Right renal cortex interstitium (tissue), 3 donors: Measurements from ENCODE around the gene KL. TPM values are rescaled to one million over a fixed set of nuclear protein-coding genes. Genes with fewer than 3 reads are reported as not detected.

Source experiments
- DNase-seq, 3 donors: peaks; one replicate each; pipeline ENCODE4 v3.0.0-alpha.2; 2013; ENCODE audit warnings: low read depth in 3 of 3, low spot score in 2 of 3
- polyA plus RNA-seq, 3 donors: library from polyadenylated mRNA; unstranded; fragments of 120-200 nt; gene quantifications; one replicate each; pipeline ENCODE4 v1.2.1, GENCODE V29; 2013; ENCODE audit not compliant: insufficient read length in 3 of 3

KL gene
- polyA plus RNA-seq, 3 donors, result 42.6 to 59.6 (median 54.7) TPM

GRCh38 chr13:33078263-33078662 lies 62.0 kb downstream of the KL start:
- no peak for DNase-seq

- no peak for DNase-seq
Observed at GRCh38 chr13:33079960-33080359, 63.7 kb downstream of the KL start.

GRCh38 chr13:33080972-33081590 lies 64.9 kb downstream of the KL start:
- DNase-seq, result no peak

GRCh38 chr13:33081666-33082065 lies 65.4 kb downstream of the KL start:
- DNase-seq, result no peak

GRCh38 chr13:33083054-33083453 lies 66.8 kb downstream of the KL start:
- no peak for DNase-seq

- DNase-seq, result no peak
Observed at GRCh38 chr13:33087091-33087490, 70.9 kb downstream of the KL start.

- no peak for DNase-seq
Observed at GRCh38 chr13:33087790-33088189, 71.6 kb downstream of the KL start.

- DNase-seq, result no peak
Observed at GRCh38 chr13:33089311-33089710, 73.1 kb downstream of the KL start.

GRCh38 chr13:33090755-33091414 lies 74.7 kb downstream of the KL start:
- DNase-seq, result no peak

- no peak for DNase-seq
Observed at GRCh38 chr13:33091415-33091774, 75.2 kb downstream of the KL start.

- no peak for DNase-seq
Observed at GRCh38 chr13:33092073-33092987, 76.1 kb downstream of the KL start.

GRCh38 chr13:33096886-33097605 lies 80.8 kb downstream of the KL start:
- no peak for DNase-seq

GRCh38 chr13:33099860-33100259 lies 83.6 kb downstream of the KL start:
- no peak for DNase-seq

- DNase-seq, result no peak
Observed at GRCh38 chr13:33100886-33101285, 84.7 kb downstream of the KL start.

- no peak for DNase-seq
Observed at GRCh38 chr13:33101835-33102234, 85.6 kb downstream of the KL start.

- no peak for DNase-seq
Observed at GRCh38 chr13:33103457-33103856, 87.2 kb downstream of the KL start.

- no peak for DNase-seq
Observed at GRCh38 chr13:33105387-33106005, 89.3 kb downstream of the KL start.

- no peak for DNase-seq
Observed at GRCh38 chr13:33106656-33107360, 90.6 kb downstream of the KL start.

- DNase-seq, result no peak
Observed at GRCh38 chr13:33107361-33107760, 91.1 kb downstream of the KL start.

- no peak for DNase-seq
Observed at GRCh38 chr13:33108620-33109019, 92.4 kb downstream of the KL start.
